GM13977 (cell line): ENCODE measurements around the gene HSD17B7.
"Not testable (repeated sequence)": the region's sequence is repeated elsewhere in the genome, so short reads cannot be mapped to it uniquely, and the experiment has no call there.

Experiments
- DNase-seq: peaks from one replicate; pipeline ENCODE4 v3.0.0; 2012; ENCODE audit warnings: low spot score
- CTCF ChIP-seq: IDR thresholded peaks from 2 replicates; pipeline ENCODE4 v1.5.1; 2012; ENCODE audit warnings: mild to moderate bottlenecking, control low read depth; ENCODE audit not compliant: insufficient read depth; ENCODE audit errors: extremely low read depth, missing control alignments
- in situ Hi-C: fragments of 300-500 bp; cut with MboI; formaldehyde crosslinking; loops from one replicate; pipeline ENCODE4 v1.12.0; 2022; ENCODE audit warnings: low sequenced_read_pairs, low pct_unique_long_range_greater_than_20kb, mixed read lengths, inconsistent platforms; ENCODE audit not compliant: unreplicated experiment

HSD17B7 gene

DNA sequence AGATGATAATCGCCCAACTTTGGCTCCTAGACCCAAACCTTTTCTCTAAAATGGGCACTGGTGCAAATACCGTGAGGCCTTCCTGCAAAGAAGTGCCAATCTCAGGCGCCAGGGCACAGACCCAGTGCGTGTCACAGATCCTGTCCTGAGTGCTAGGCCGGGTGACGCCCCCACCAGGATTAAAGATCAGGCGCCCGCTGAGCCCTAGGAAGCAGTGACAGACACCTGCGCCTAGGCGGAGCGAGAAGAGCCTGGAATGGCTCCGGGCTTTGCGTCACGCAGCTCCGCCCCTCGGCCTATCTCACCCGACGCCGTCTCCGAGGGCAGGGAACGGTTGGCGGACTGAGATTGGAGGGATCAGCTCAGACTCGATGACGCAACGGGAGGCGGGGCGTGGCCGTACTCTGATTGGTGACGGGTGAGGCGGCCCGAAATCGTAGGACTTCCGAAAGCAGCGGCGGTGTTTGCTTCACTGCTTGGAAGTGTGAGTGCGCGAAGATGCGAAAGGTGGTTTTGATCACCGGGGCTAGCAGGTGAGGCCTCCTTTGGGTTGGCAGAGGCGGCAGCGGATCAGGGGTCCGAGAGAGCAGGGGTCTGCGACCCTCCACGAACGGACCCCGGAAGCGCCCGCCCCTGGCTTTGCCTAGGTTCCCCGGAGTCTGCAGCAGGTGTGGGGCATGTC is at the start of gene HSD17B7:
Gene HSD17B7, plus strand, starts transcription at position 400 of the 682 bp plus-strand sequence. Its CDS starts 99 bp downstream, at position 499.
- TF ChIP-seq CTCF, result peak; percentile 4
- in situ Hi-C loops, result not testable (repeated sequence)

DNA sequence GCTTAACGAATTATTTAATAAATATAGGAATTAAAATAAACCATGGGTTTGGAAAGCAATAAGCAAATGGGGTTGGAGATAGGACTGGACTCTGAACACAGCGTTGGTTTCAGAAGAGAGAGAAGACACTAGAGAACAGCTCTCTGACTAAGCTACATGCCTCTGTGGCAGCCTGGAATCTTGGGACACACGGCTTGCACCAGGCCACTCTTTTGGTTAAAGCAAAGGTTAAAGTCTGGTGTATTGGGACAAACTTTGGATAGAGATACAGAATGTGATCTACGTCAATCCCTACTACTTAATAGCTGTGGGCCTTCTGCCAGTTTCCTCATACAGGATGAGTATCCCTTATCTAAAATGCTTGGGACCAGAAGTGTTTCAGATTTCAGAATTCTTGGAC is 49.7 kb upstream of the HSD17B7 start:
- in situ Hi-C loops, result no loop called here
- no peak for DNase-seq
- no peak for TF ChIP-seq CTCF

More for the DNA sequence above, at the start of gene HSD17B7:
- not testable (repeated sequence) for DNase-seq

DNA sequence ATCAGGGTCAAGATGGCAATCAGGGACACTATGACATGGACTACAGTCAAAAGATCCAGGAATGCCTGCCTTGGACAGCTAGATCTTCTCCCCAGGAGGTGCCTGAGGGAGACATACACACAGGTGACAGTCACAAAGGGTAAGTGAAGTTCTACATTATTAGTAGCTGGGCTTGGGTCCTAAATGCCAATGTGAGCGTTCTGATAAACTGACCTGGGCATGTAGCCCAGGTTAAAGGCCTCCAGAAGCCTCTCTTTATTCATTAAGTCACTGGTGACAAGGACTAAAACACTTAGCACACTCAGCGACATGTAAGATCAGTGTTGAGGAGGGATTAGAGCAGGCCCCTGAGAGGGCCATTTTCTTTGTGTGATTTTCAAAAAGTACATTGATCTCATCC is 48.9 kb upstream of the HSD17B7 start:
- TF ChIP-seq CTCF, result no peak
- DNase-seq, result no peak
- in situ Hi-C loops, result no loop called here

GRCh38 chr1:162746264-162746942 is 44.1 kb upstream of the HSD17B7 start:
- in situ Hi-C loops, DNase-seq: not testable (repeated sequence)

GRCh38 chr1:162753001-162753658 is 37.4 kb upstream of the HSD17B7 start:
- DNase-seq, result no peak
- in situ Hi-C loops, result no loop called here

DNA sequence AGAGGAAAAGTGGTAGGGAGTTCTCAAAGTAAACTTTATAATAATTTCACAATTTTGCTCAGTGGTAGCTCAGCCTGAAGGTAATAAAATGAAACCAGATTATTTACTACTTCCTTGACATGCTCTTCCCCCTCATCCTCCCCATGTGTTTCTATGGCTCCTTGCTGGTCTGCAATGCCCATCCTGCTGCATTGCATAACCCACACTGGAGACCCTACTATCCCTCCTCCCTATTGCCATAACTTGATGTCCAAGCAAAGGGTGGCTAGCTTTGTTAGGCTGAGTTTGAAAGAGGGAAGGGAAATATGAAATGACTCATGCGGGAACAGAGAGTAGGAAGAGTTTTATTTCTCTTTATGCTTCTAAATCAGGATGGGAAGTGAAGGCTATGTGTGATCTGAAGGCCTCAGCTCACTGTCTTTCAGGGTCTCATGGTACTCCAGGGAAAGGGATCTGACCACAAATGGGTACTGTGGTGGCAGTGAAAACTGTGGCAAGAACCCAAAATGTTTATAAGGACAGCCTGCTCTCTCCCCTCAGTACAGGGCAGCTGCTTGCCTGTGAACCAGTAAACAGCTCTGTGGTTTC is 36.4 kb upstream of the HSD17B7 start:
- no peak for DNase-seq
- in situ Hi-C loops, result no loop called here

More at GRCh38 chr1:162753001-162753658, 37.4 kb upstream of the HSD17B7 start:
- no peak for TF ChIP-seq CTCF

More for the DNA sequence above, 36.4 kb upstream of the HSD17B7 start:
- TF ChIP-seq CTCF, result no peak
